Panc1 (cell line): Measurements from ENCODE around the gene ITGB8. TPM values are rescaled to one million over a fixed set of nuclear protein-coding genes. Genes with fewer than 3 reads are reported as not detected.

Source experiments
- ATAC-seq: fragments of 200-7000 bp; cut with Tn5 transposase; 2 replicates; pipeline ENCODE4 v1.9.1; 2020; ENCODE audit warnings: mild to moderate bottlenecking, moderate library complexity
- BruUV-seq: library from RNA; stranded (reverse); fragments of 400-500 nt; replicated peaks from 2 replicates; lab custom pipeline; 2021; lab: Mats Ljungman, UMichigan
- CTCF ChIA-PET: fragments of 300-600 bp; sonication (Branson Sonifier 250); formaldehyde crosslinking; loops from one replicate; lab custom pipeline; 2022; ENCODE audit warnings: antibody characterized with exemption; lab: Charles Lee
- POLR2A ChIA-PET: fragments of 300-600 bp; sonication (Branson Sonifier 250); formaldehyde crosslinking; loops from one replicate; lab custom pipeline; 2022; ENCODE audit warnings: antibody characterized with exemption; lab: Charles Lee
- DNase-seq: peaks from one replicate; pipeline ENCODE4 v3.0.0-alpha.2; 2010; ENCODE audit warnings: low read depth, low spot score
- H3K27ac ChIP-seq: 2 replicates; pipeline ENCODE4 v1.5.1; 2011; ENCODE audit warnings: mild to moderate bottlenecking, low read length, inconsistent platforms
- H3K27me3 ChIP-seq: fragments of 200-500 bp; sonication (Bioruptor generic); 2 replicates; pipeline ENCODE4 v1.6.0; 2014; ENCODE audit warnings: low read length, inconsistent platforms; ENCODE audit not compliant: control insufficient read depth, insufficient read depth
- H3K36me3 ChIP-seq: fragments of 200-500 bp; sonication (Bioruptor generic); 2 replicates; pipeline ENCODE4 v1.5.1; 2014; ENCODE audit warnings: inconsistent platforms, mild to moderate bottlenecking, low read length, moderate library complexity; ENCODE audit not compliant: control insufficient read depth, insufficient read depth
- H3K4me1 ChIP-seq: 2 replicates; pipeline ENCODE4 v1.5.1; 2011; ENCODE audit warnings: inconsistent platforms, mild to moderate bottlenecking, low read length, moderate library complexity; ENCODE audit not compliant: control insufficient read depth, insufficient read depth
- H3K4me3 ChIP-seq, 2 experiments: 2 replicates each; pipeline ENCODE4 v1.5.1; 2011 to 2012; ENCODE audit warnings: low read depth in 2 of 2, low read length in 2 of 2, mild to moderate bottlenecking in 2 of 2, inconsistent platforms in 1 of 2, moderate library complexity in 1 of 2
- H3K9me3 ChIP-seq: fragments of 200-500 bp; sonication (Bioruptor generic); 2 replicates; pipeline ENCODE4 v1.5.1; 2014; ENCODE audit warnings: low read depth, mild to moderate bottlenecking, inconsistent platforms, low read length, moderate library complexity; ENCODE audit not compliant: control insufficient read depth, insufficient read depth
- CTCF ChIP-seq: fragments of 450-650 bp; IDR thresholded peaks from 2 replicates; pipeline ENCODE4 v1.5.1; 2017; ENCODE audit warnings: mild to moderate bottlenecking
- POLR2AphosphoS5 ChIP-seq: IDR thresholded peaks from 2 replicates; pipeline ENCODE4 v1.6.1; 2012; ENCODE audit warnings: mild to moderate bottlenecking, low read depth, low read length, moderate library complexity
- REST ChIP-seq, 2 experiments: IDR thresholded peaks; 2 replicates each; pipeline ENCODE4 v1.6.1; 2011 to 2012; ENCODE audit warnings: low read depth in 2 of 2, control low read depth in 1 of 2, low read length in 1 of 2, mild to moderate bottlenecking in 1 of 2, moderate library complexity in 1 of 2; ENCODE audit not compliant: insufficient read depth in 1 of 2
- SIN3A ChIP-seq: IDR thresholded peaks from 2 replicates; pipeline ENCODE4 v1.6.1; 2012; ENCODE audit warnings: low read depth, mild to moderate bottlenecking, low read length, moderate library complexity, borderline replicate concordance; ENCODE audit not compliant: insufficient read depth
- TCF7L2 ChIP-seq: IDR thresholded peaks from 2 replicates; pipeline ENCODE4 v1.6.1; 2011; ENCODE audit warnings: mild to moderate bottlenecking, low read depth, low read length, inconsistent platforms
- in situ Hi-C: cut with HindIII; loops from 2 replicates; pipeline ENCODE4 v1.10.0; 2016; ENCODE audit warnings: low sequenced_read_pairs, low pct_unique_long_range_greater_than_20kb
- intact Hi-C: fragments of 100-400 bp; cut with micrococcal nuclease; formaldehyde crosslinking; loops from one replicate; pipeline ENCODE4 v1.10.0; 2022; ENCODE audit not compliant: unreplicated experiment
- total RNA-seq: library from RNA; stranded (reverse); gene quantifications from one replicate; pipeline ENCODE4 v1.2.1, GENCODE V29; 2021; ENCODE audit not compliant: unreplicated experiment

The ITGB8 gene
- total RNA-seq, 1 experiment from 2014 or later = 4.9 TPM

GRCh38 chr7:20307119-20307518 lies 23.6 kb upstream of the ITGB8 start:
- in situ Hi-C loops (no loop called here), intact Hi-C loops (no loop called here)
- BruUV-seq = no TSS peak
- POLR2A ChIA-PET = no interaction called here
- DNase-seq (no peak), ATAC-seq (no peak)
- no peaks in the 10 kb centered on the region for H3K36me3 ChIP-seq
- CTCF ChIA-PET = no interaction called here
- H3K27me3 ChIP-seq = peaks cover 4% of the 10 kb centered on the region; the same call in 1 of the 2 replicates
- H3K9me3 ChIP-seq = no peaks in the 10 kb centered on the region
- no peak for TF ChIP-seq TCF7L2
- no peak for TF ChIP-seq REST (IDR thresholded peaks at IDR 0.05; ENCODE audit: insufficient read depth in 1 of 2, low read depth in 2 of 2, low read length in 1 of 2)
- no peak for TF ChIP-seq CTCF
- TF ChIP-seq SIN3A = no peak
- TF ChIP-seq POLR2AphosphoS5 = no peak
- H3K27ac ChIP-seq = no peak overlapping the region
- no peak overlapping the region for H3K4me3 ChIP-seq
- H3K4me1 ChIP-seq = no peaks in the 10 kb centered on the region

- Histone ChIP-seq H3K36me3 (no peaks in the 10 kb centered on the region), H3K4me3 (no peak overlapping the region), H3K9me3 (no peaks in the 10 kb centered on the region), H3K27me3 (peaks cover 4% of the 10 kb centered on the region; the same call in 1 of the 2 replicates), H3K27ac (no peak overlapping the region), H3K4me1 (no peaks in the 10 kb centered on the region)
- no peak for ATAC-seq
- DNase-seq = no peak
- CTCF ChIA-PET = no interaction called here
- POLR2A ChIA-PET = no interaction called here
- intact Hi-C loops = no loop called here
- BruUV-seq = no TSS peak
- TF ChIP-seq REST (IDR thresholded peaks at IDR 0.05; ENCODE audit: insufficient read depth in 1 of 2, low read depth in 2 of 2, low read length in 1 of 2) (no peak), TCF7L2 (no peak), SIN3A (no peak), CTCF (no peak), POLR2AphosphoS5 (no peak)
- in situ Hi-C loops = no loop called here
Measured at GRCh38 chr7:20307901-20308300, 22.8 kb upstream of the ITGB8 start.
